Effector memory CD4-positive, alpha-beta T cell (primary cell): Measurements from ENCODE around the gene PLXNA4.

Experiments
- DNase-seq, 3 donors: peaks; one replicate each; pipeline ENCODE4 v3.0.0-alpha.2; 2020
- H3K27ac ChIP-seq: 2 replicates; pipeline ENCODE4 v1.7.0; 2013; ENCODE audit warnings: mild to moderate bottlenecking, low read length, moderate library complexity; ENCODE audit not compliant: insufficient read depth, poor library complexity, severe bottlenecking
- H3K27me3 ChIP-seq: replicated peaks from 2 replicates; pipeline ENCODE4 v1.7.0; 2013; ENCODE audit warnings: mild to moderate bottlenecking, low read length; ENCODE audit not compliant: insufficient read depth, control insufficient read depth, poor library complexity, severe bottlenecking
- H3K36me3 ChIP-seq: 2 replicates; pipeline ENCODE4 v1.7.0; 2013; ENCODE audit warnings: mild to moderate bottlenecking, low read length, moderate library complexity; ENCODE audit not compliant: control insufficient read depth, insufficient read depth
- H3K4me1 ChIP-seq: 2 replicates; pipeline ENCODE4 v1.7.0; 2013; ENCODE audit warnings: low read length, mild to moderate bottlenecking; ENCODE audit not compliant: control insufficient read depth, insufficient read depth, poor library complexity, severe bottlenecking
- H3K4me3 ChIP-seq: 2 replicates; pipeline ENCODE4 v1.7.0; 2013; ENCODE audit warnings: low read length, low read depth, mild to moderate bottlenecking; ENCODE audit not compliant: insufficient read depth, poor library complexity, severe bottlenecking
- H3K9me3 ChIP-seq: 2 replicates; pipeline ENCODE4 v1.7.0; 2013; ENCODE audit warnings: mild to moderate bottlenecking, low read length, moderate library complexity; ENCODE audit not compliant: control insufficient read depth

Gene PLXNA4

GRCh38 chr7:132554446-132554845, 21.8 kb downstream of the PLXNA4 start:
- DNase-seq = no peak
- Histone ChIP-seq H3K4me3 (no peak overlapping the region), H3K36me3 (no peaks in the 10 kb centered on the region), H3K9me3 (no peaks in the 10 kb centered on the region), H3K27me3 (no peaks in the 10 kb centered on the region), H3K4me1 (no peaks in the 10 kb centered on the region), H3K27ac (no peak overlapping the region)

GRCh38 chr7:132553031-132553430, 23.2 kb downstream of the PLXNA4 start:
- no peaks in the 10 kb centered on the region for H3K27me3 ChIP-seq
- no peak overlapping the region for H3K4me3 ChIP-seq
- no peaks in the 10 kb centered on the region for H3K36me3 ChIP-seq
- no peaks in the 10 kb centered on the region for H3K4me1 ChIP-seq
- H3K9me3 ChIP-seq = no peaks in the 10 kb centered on the region
- H3K27ac ChIP-seq = no peak overlapping the region
- no peak for DNase-seq

- DNase-seq = no peak
- no peaks in the 10 kb centered on the region for H3K4me1 ChIP-seq
- no peak overlapping the region for H3K4me3 ChIP-seq
- no peaks in the 10 kb centered on the region for H3K27me3 ChIP-seq
- no peaks in the 10 kb centered on the region for H3K36me3 ChIP-seq
- H3K27ac ChIP-seq = no peak overlapping the region
- H3K9me3 ChIP-seq = no peaks in the 10 kb centered on the region
Observed at GRCh38 chr7:132551886-132552285, 24.4 kb downstream of the PLXNA4 start.

GRCh38 chr7:132551439-132551838, 24.8 kb downstream of the PLXNA4 start:
- DNase-seq = no peak
- Histone ChIP-seq H3K4me1 (no peaks in the 10 kb centered on the region), H3K27me3 (no peaks in the 10 kb centered on the region), H3K27ac (no peak overlapping the region), H3K4me3 (no peak overlapping the region), H3K36me3 (no peaks in the 10 kb centered on the region), H3K9me3 (no peaks in the 10 kb centered on the region)

GRCh38 chr7:132548489-132549078, 27.7 kb downstream of the PLXNA4 start:
- Histone ChIP-seq H3K27me3 (no peaks in the 10 kb centered on the region), H3K9me3 (no peaks in the 10 kb centered on the region), H3K36me3 (no peaks in the 10 kb centered on the region), H3K27ac (no peak overlapping the region), H3K4me1 (no peaks in the 10 kb centered on the region), H3K4me3 (no peak overlapping the region)
- no peak for DNase-seq

- H3K27me3 ChIP-seq = no peaks in the 10 kb centered on the region
Observed at GRCh38 chr7:132547821-132548220, 28.4 kb downstream of the PLXNA4 start.

GRCh38 chr7:132546366-132547127, 29.7 kb downstream of the PLXNA4 start:
- no peak overlapping the region for H3K4me3 ChIP-seq
- H3K27me3 ChIP-seq = no peaks in the 10 kb centered on the region
- H3K4me1 ChIP-seq = no peaks in the 10 kb centered on the region
- H3K36me3 ChIP-seq = no peaks in the 10 kb centered on the region
- no peak overlapping the region for H3K27ac ChIP-seq
- no peak for DNase-seq
- H3K9me3 ChIP-seq = no peaks in the 10 kb centered on the region

More at GRCh38 chr7:132547821-132548220, 28.4 kb downstream of the PLXNA4 start:
- Histone ChIP-seq H3K9me3 (no peaks in the 10 kb centered on the region), H3K27ac (no peak overlapping the region), H3K36me3 (no peaks in the 10 kb centered on the region), H3K4me1 (no peaks in the 10 kb centered on the region), H3K4me3 (no peak overlapping the region)
- DNase-seq = no peak

- Histone ChIP-seq H3K4me1 (no peaks in the 10 kb centered on the region), H3K4me3 (no peak overlapping the region), H3K27ac (no peak overlapping the region), H3K9me3 (no peaks in the 10 kb centered on the region), H3K27me3 (no peaks in the 10 kb centered on the region), H3K36me3 (no peaks in the 10 kb centered on the region)
- DNase-seq = no peak
Observed at GRCh38 chr7:132545756-132546155, 30.5 kb downstream of the PLXNA4 start.

GRCh38 chr7:132544999-132545398, 31.3 kb downstream of the PLXNA4 start:
- no peaks in the 10 kb centered on the region for H3K9me3 ChIP-seq
- no peak overlapping the region for H3K4me3 ChIP-seq
- no peaks in the 10 kb centered on the region for H3K27me3 ChIP-seq
- no peak for DNase-seq
- no peaks in the 10 kb centered on the region for H3K4me1 ChIP-seq
- no peak overlapping the region for H3K27ac ChIP-seq
- H3K36me3 ChIP-seq = no peaks in the 10 kb centered on the region

GRCh38 chr7:132544025-132544424, 32.2 kb downstream of the PLXNA4 start:
- no peak for DNase-seq
- H3K4me3 ChIP-seq = no peak overlapping the region
- H3K27ac ChIP-seq = no peak overlapping the region
- no peaks in the 10 kb centered on the region for H3K9me3 ChIP-seq
- no peaks in the 10 kb centered on the region for H3K4me1 ChIP-seq
- no peaks in the 10 kb centered on the region for H3K36me3 ChIP-seq
- no peaks in the 10 kb centered on the region for H3K27me3 ChIP-seq
